Activated naive CD4-positive, alpha-beta T cell treated with anti-CD3 and anti-CD28 coated beads, Interleukin-2, amount 50 U/mL, for 24 hours (primary cell): ENCODE data around the gene KRTAP21-3.

Experiments used
- H3K27ac Mint-ChIP-seq: one replicate; pipeline ENCODE4 v1.8.0; 2021; ENCODE audit warnings: mild to moderate bottlenecking, mixed read lengths
- H3K27me3 Mint-ChIP-seq: one replicate; pipeline ENCODE4 v1.8.0; 2021; ENCODE audit warnings: mixed read lengths
- H3K36me3 Mint-ChIP-seq: one replicate; pipeline ENCODE4 v1.8.0; 2021; ENCODE audit warnings: mixed read lengths
- H3K4me1 Mint-ChIP-seq: one replicate; pipeline ENCODE4 v1.8.0; 2021; ENCODE audit warnings: mixed read lengths
- H3K4me3 Mint-ChIP-seq: one replicate; pipeline ENCODE4 v1.8.0; 2021; ENCODE audit warnings: mild to moderate bottlenecking, mixed read lengths
- H3K9me3 Mint-ChIP-seq: one replicate; pipeline ENCODE4 v1.8.0; 2021; ENCODE audit warnings: mixed read lengths

Gene KRTAP21-3

DNA sequence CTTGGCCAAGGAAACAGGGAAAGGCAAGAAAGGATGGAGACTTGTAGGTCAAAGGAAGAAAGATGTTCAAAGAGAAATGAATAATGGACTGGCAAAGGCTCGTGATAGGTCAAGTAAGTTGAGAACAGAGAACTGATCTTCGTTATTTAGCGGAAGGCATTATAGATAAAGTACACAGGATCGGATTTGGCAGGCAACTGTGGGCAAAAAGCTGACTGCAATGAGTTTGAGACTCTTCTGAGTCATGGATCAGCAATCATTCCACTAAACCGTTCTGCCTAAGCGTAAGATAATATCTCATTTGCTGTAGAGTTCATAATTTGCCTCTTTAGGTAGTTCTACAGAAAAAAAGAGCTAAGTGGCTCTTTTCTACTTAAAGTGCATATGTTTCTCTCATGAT is 34.1 kb downstream of the KRTAP21-3 start:
- no peak overlapping the region for H3K4me3 Mint-ChIP-seq
- no peaks in the 10 kb centered on the region for H3K4me1 Mint-ChIP-seq
- H3K36me3 Mint-ChIP-seq, result no peaks in the 10 kb centered on the region
- no peaks in the 10 kb centered on the region for H3K9me3 Mint-ChIP-seq
- peaks cover 1% of the 10 kb centered on the region for H3K27me3 Mint-ChIP-seq
- no peak overlapping the region for H3K27ac Mint-ChIP-seq

DNA sequence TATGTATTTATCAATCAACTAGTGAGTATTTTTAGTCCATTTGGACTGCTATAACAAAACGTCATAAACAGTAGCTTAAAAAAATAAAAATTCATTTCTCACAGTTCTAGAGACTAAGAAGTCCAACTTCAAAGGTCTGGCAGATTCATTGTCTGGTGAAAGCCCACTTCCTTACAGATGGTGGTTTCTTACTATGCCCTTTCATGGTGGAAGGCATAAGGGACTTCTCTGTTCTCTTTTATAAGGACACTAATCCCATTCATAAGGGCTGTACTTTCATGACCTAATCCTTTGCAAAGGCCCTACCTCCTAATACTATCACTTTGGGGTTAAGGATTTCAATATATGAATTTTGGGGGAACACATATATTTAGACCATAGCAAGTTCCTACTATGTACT is 38.0 kb downstream of the KRTAP21-3 start:
- no peaks in the 10 kb centered on the region for H3K9me3 Mint-ChIP-seq
- no peaks in the 10 kb centered on the region for H3K27me3 Mint-ChIP-seq
- no peaks in the 10 kb centered on the region for H3K4me1 Mint-ChIP-seq
- H3K27ac Mint-ChIP-seq, result no peak overlapping the region
- no peak overlapping the region for H3K4me3 Mint-ChIP-seq
- H3K36me3 Mint-ChIP-seq, result no peaks in the 10 kb centered on the region

DNA sequence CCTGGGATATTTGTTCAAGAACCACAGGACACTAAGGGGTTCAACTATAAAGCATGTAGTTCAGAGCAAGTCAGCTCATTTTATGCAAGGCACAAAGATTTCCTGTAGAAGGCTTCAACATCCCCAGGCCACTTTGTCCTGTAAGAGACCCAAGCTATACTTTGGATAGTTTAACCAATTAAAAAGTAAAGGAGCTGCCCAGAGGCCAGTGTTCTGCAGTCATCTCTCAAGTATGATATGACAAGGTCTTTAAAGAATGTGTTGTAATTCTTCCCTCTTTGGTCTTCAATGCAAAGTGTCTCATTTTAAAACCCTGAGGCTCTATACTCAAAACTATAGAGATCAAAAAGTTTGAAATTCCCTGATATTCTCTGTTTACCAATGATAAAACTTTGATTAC is 41.8 kb downstream of the KRTAP21-3 start:
- Mint-ChIP-seq H3K9me3 (no peaks in the 10 kb centered on the region), H3K27ac (no peak overlapping the region), H3K27me3 (no peaks in the 10 kb centered on the region), H3K36me3 (no peaks in the 10 kb centered on the region), H3K4me1 (no peaks in the 10 kb centered on the region), H3K4me3 (no peak overlapping the region)

DNA sequence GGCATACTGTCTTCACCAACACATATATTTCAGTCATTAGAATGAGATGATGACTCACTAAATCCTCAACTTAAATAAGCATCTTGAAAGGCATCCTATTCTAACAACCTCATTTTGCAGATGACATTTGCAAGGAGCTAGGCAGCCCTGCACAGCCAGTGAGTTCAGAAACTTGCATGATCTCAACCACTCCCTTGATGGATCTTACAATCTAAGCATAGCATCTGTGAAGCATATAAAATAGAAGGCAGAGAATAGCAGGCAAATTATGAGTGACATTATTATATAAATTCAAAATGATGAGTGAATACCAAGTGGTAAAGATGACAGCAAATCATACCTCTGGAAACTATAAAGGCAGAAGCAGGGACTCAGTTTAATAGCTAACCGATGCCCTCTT is 44.3 kb downstream of the KRTAP21-3 start:
- no peak overlapping the region for H3K27ac Mint-ChIP-seq
- H3K36me3 Mint-ChIP-seq, result no peaks in the 10 kb centered on the region
- no peaks in the 10 kb centered on the region for H3K4me1 Mint-ChIP-seq
- H3K9me3 Mint-ChIP-seq, result peaks cover 10% of the 10 kb centered on the region
- no peak overlapping the region for H3K4me3 Mint-ChIP-seq
- H3K27me3 Mint-ChIP-seq, result peaks cover 3% of the 10 kb centered on the region

DNA sequence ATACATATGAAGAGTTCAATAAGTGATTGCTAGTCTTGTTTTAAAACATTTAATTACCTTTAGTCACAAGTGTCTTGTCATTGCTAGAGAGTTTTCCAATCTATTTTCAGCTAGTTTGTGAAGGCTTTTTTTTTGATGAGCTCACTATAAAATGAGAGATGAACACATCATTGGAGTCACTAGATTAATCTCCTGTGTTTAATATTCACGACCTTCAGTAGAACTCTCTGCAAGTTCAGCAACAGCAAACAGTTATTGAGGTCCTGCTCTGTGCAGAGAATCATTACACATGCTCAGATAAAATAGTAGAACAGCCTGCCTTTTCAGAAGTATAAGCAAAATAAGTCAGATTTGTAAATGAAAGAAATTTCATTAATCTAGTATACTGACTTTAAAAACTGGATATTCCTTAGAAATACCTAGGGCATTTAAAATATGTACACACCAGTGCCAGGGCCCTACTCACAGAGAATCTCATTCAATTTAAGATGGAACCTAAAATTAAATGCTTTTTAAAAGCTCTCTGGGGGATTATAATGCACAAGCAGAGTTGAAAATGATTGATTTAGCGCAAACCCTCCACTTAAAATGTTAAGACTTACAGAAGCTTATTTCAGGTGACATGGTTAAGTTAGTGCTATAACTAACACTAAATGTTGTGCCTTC is 45.5 kb downstream of the KRTAP21-3 start:
- Mint-ChIP-seq H3K27ac (no peak overlapping the region), H3K9me3 (peaks cover 10% of the 10 kb centered on the region), H3K4me3 (no peak overlapping the region), H3K4me1 (no peaks in the 10 kb centered on the region), H3K36me3 (no peaks in the 10 kb centered on the region), H3K27me3 (peaks cover 5% of the 10 kb centered on the region)

DNA sequence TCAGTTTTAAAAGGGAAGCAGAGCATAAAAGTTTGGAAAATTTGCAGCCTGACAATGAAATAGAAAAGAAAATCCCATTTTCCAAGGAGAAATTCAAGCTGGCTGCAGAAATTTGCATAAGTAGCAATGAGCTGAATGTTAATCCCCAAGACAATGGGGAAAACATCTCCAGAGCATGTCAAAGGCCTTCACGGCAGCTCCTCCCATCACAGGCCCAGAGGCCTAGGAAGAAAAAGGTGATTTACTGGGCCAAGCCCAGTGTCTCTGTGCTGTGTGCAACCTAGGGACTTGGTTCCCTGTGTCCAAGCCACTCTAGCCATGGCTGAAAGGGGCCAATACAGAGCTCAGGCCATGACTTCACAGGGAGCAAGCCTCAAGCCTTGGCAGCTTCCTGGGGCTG is 49.8 kb downstream of the KRTAP21-3 start:
- peaks cover 6% of the 10 kb centered on the region for H3K27me3 Mint-ChIP-seq
- H3K4me1 Mint-ChIP-seq, result no peaks in the 10 kb centered on the region
- peaks cover 10% of the 10 kb centered on the region for H3K9me3 Mint-ChIP-seq
- H3K36me3 Mint-ChIP-seq, result no peaks in the 10 kb centered on the region
- no peak overlapping the region for H3K4me3 Mint-ChIP-seq
- H3K27ac Mint-ChIP-seq, result no peak overlapping the region
